ENCODE results near the gene TAF5L. TPM values are rescaled to one million over a fixed set of nuclear protein-coding genes. Genes with fewer than 3 reads are reported as not detected.
A peak's percentile ranks its signal among the peaks of the same experiment; 100 is the strongest.
"Not testable (repeated sequence)": the region's sequence is repeated elsewhere in the genome, so short reads cannot be mapped to it uniquely, and the experiment has no call there.

The TAF5L gene
- total and polyA plus RNA-seq, 2 donors, result 11.3 to 13.4 TPM

GRCh38 chr1:229560124-229560523 is 65.8 kb downstream of the TAF5L start:
- H3K4me1 ChIP-seq (ENCODE audit: control insufficient read depth in 2 of 2, insufficient read depth in 2 of 2, low read length in 2 of 2), result peaks cover 3 to 26% of the 10 kb centered on the region in 2 donors
- 95% methylated on average over 15 of the region's 15 CpGs for WGBS
- DNase-seq (ENCODE audit: low read depth in 6 of 9, low spot score in 9 of 9); H3K4me3 ChIP-seq (ENCODE audit: low read length in 2 of 2); H3K27ac ChIP-seq (ENCODE audit: low read depth in 1 of 2, low read length in 1 of 2); H3K36me3 ChIP-seq (ENCODE audit: control insufficient read depth in 2 of 2, insufficient read depth in 2 of 2, low read length in 1 of 2); H3K9me3 ChIP-seq (ENCODE audit: control insufficient read depth in 2 of 2, insufficient read depth in 1 of 2, low read length in 1 of 2); H3K27me3 ChIP-seq (ENCODE audit: control insufficient read depth in 2 of 2, insufficient read depth in 1 of 2, low read length in 1 of 2): not testable (repeated sequence)

DNA sequence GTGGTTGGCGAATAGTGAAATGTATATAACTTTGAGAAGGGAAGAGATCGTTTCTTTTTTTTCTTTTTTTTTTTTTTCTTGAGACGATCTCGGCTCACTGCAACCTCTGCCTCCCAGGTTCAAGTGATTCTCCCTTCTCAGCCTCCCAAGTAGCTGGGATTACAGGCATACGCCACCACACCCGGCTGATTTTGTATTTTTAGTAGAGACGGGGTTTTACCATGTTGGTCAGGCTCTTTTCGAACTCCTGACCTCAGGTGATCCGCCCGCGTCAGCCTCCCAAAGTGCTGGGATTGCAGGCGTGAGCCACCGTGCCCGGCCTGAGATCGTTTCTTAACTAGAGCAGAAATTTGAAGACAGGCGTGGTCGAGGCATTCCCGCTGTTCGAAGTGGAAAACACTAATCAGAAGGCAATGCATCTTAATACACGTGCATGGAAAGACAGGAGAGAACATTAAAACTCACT is 66.6 kb downstream of the TAF5L start:
- H3K36me3 ChIP-seq (ENCODE audit: control insufficient read depth in 2 of 2, insufficient read depth in 2 of 2, low read length in 1 of 2); H3K27me3 ChIP-seq (ENCODE audit: control insufficient read depth in 2 of 2, insufficient read depth in 1 of 2, low read length in 1 of 2); H3K9me3 ChIP-seq (ENCODE audit: control insufficient read depth in 2 of 2, insufficient read depth in 1 of 2, low read length in 1 of 2); DNase-seq (ENCODE audit: low read depth in 6 of 9, low spot score in 9 of 9): not testable (repeated sequence)
- Histone ChIP-seq H3K4me3 (ENCODE audit: low read length in 2 of 2) (peak overlapping the region; percentile 71 to 89), H3K27ac (ENCODE audit: low read depth in 1 of 2, low read length in 1 of 2) (peak overlapping the region; percentile 53 to 61), H3K4me1 (ENCODE audit: control insufficient read depth in 2 of 2, insufficient read depth in 2 of 2, low read length in 2 of 2) (peaks cover 3 to 29% of the 10 kb centered on the region in 2 donors)
- WGBS, result 42% methylated on average over 20 of the region's 20 CpGs

DNA sequence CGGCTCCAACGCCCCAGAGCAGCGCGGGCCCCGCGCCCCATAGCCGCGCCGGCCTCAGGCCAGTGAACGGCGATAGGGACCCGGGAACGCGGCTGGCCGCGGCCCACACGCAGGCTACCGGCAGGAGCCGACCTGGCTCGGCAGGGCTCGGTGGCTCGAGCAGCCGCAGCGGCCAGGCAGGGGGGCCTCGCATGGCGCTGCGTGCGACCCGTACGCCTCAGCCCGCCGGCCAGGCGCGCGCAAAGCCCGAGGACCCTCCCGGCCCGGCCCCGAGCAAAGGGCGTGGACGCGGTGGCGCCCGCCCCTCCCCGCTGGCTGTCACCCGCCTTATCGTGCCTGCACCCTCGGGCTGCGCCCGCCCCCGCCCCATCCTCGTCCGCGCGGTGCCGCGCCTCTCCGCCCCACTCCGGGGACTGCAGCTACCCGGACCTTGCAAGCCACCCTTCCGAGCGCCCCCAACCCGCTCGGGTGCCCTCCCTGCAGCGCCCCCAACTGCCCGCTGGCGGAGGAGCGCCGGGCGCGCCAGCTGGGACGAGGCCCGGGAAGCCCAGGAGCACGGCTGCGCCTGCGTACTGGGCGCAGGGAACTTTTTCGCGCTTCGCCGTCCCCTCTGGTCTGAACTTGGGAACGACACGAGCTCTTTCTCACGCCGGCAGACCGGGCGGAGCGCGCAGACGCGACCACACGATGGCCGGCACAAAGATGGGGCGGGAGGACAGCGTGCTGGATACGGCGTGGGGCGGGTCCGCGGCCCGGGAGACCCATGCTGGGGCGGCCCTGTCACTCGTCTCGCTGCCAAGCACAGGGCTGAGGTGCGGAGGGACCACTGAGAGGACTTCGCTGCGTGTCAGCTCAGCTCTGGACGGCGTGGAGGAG is 67.2 kb downstream of the TAF5L start, which contains the start of gene ABCB10:
ABCB10 (minus strand) TSS at position 248 of the 876 bp plus-strand sequence; CDS start at position 193, 55 bp downstream.
- no peaks in the 10 kb centered on the region for H3K9me3 ChIP-seq (ENCODE audit: control insufficient read depth in 2 of 2, insufficient read depth in 1 of 2, low read length in 1 of 2)
- under 1% methylated on average over 109 of the region's 109 CpGs for WGBS
- peak; percentile 58 to 94 (median 85) for DNase-seq (ENCODE audit: low read depth in 6 of 9, low spot score in 9 of 9)
- H3K36me3 ChIP-seq (ENCODE audit: control insufficient read depth in 2 of 2, insufficient read depth in 2 of 2, low read length in 1 of 2), result peaks cover 0 to 4% of the 10 kb centered on the region in 2 donors
- H3K4me3 ChIP-seq (ENCODE audit: low read length in 2 of 2), result peak within 1 kb of the TSS; percentile 71 to 89
- peak within 1 kb of the TSS; percentile 61 to 81 for H3K27ac ChIP-seq (ENCODE audit: low read depth in 1 of 2, low read length in 1 of 2)
- H3K27me3 ChIP-seq (ENCODE audit: control insufficient read depth in 2 of 2, insufficient read depth in 1 of 2, low read length in 1 of 2), result no peaks in the 10 kb centered on the region
- peaks cover 3 to 29% of the 10 kb centered on the region in 2 donors for H3K4me1 ChIP-seq (ENCODE audit: control insufficient read depth in 2 of 2, insufficient read depth in 2 of 2, low read length in 2 of 2)

DNA sequence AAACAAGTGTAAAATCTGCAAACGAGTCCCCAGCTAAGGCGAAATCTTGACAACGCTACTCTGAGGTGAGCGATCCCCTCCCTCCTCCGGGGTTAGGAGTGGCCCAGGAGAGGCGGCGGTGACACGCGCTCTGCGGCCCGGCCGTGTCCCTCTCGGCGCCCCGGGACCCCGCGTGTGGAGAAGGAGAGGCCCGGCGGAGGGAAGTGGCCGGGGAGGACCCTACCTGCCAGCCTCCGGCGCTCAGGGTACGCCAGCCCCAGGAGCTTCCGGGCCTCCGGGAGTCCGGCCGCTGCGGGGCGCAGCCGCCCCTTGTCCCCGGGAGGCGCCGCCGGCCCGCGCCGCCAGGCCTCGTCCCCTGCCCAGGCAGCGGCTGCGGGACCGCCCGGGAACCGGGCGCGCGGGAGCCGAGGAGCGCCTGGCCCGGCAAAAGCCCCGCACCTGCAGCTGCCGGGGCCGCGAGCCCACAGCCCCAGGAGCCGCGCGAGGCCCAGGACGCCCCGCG is 68.0 kb downstream of the TAF5L start:
- H3K36me3 ChIP-seq (ENCODE audit: control insufficient read depth in 2 of 2, insufficient read depth in 2 of 2, low read length in 1 of 2), result peaks cover 0 to 4% of the 10 kb centered on the region in 2 donors
- peaks cover 3 to 25% of the 10 kb centered on the region in 2 donors for H3K4me1 ChIP-seq (ENCODE audit: control insufficient read depth in 2 of 2, insufficient read depth in 2 of 2, low read length in 2 of 2)
- H3K9me3 ChIP-seq (ENCODE audit: control insufficient read depth in 2 of 2, insufficient read depth in 1 of 2, low read length in 1 of 2), result no peaks in the 10 kb centered on the region
- H3K27me3 ChIP-seq (ENCODE audit: control insufficient read depth in 2 of 2, insufficient read depth in 1 of 2, low read length in 1 of 2), result no peaks in the 10 kb centered on the region
- peak overlapping the region; percentile 56 to 81 for H3K27ac ChIP-seq (ENCODE audit: low read depth in 1 of 2, low read length in 1 of 2)
- peak overlapping the region; percentile 39 to 89 for H3K4me3 ChIP-seq (ENCODE audit: low read length in 2 of 2)
- under 1% methylated on average over 59 of the region's 59 CpGs for WGBS
- peak in 7 of 9 donors; percentile 5 to 57 (median 21) for DNase-seq (ENCODE audit: low read depth in 6 of 9, low spot score in 9 of 9)

- Histone ChIP-seq H3K36me3 (ENCODE audit: control insufficient read depth in 2 of 2, insufficient read depth in 2 of 2, low read length in 1 of 2) (peaks cover 0 to 4% of the 10 kb centered on the region in 2 donors), H3K27me3 (ENCODE audit: control insufficient read depth in 2 of 2, insufficient read depth in 1 of 2, low read length in 1 of 2) (no peaks in the 10 kb centered on the region), H3K9me3 (ENCODE audit: control insufficient read depth in 2 of 2, insufficient read depth in 1 of 2, low read length in 1 of 2) (no peaks in the 10 kb centered on the region), H3K27ac (ENCODE audit: low read depth in 1 of 2, low read length in 1 of 2) (peak overlapping the region; percentile 56 to 81), H3K4me3 (ENCODE audit: low read length in 2 of 2) (peak overlapping the region; percentile 39 to 89), H3K4me1 (ENCODE audit: control insufficient read depth in 2 of 2, insufficient read depth in 2 of 2, low read length in 2 of 2) (peaks cover 3 to 25% of the 10 kb centered on the region in 2 donors)
- WGBS, result 36% methylated on average over 5 of the region's 5 CpGs
- peak in 5 of 9 donors; percentile 7 to 63 (median 17) for DNase-seq (ENCODE audit: low read depth in 6 of 9, low spot score in 9 of 9)
These were observed 68.6 kb downstream of the TAF5L start for GRCh38 chr1:229557200-229557850.

- 82% methylated on average over 10 of the region's 10 CpGs for WGBS
- H3K27ac ChIP-seq (ENCODE audit: low read depth in 1 of 2, low read length in 1 of 2), result no peak overlapping the region
- no peak for DNase-seq (ENCODE audit: low read depth in 6 of 9, low spot score in 9 of 9)
- H3K4me3 ChIP-seq (ENCODE audit: low read length in 2 of 2), result no peak overlapping the region
- H3K9me3 ChIP-seq (ENCODE audit: control insufficient read depth in 2 of 2, insufficient read depth in 1 of 2, low read length in 1 of 2), result no peaks in the 10 kb centered on the region
- no peaks in the 10 kb centered on the region for H3K27me3 ChIP-seq (ENCODE audit: control insufficient read depth in 2 of 2, insufficient read depth in 1 of 2, low read length in 1 of 2)
- peaks cover 3 to 25% of the 10 kb centered on the region in 2 donors for H3K4me1 ChIP-seq (ENCODE audit: control insufficient read depth in 2 of 2, insufficient read depth in 2 of 2, low read length in 2 of 2)
- H3K36me3 ChIP-seq (ENCODE audit: control insufficient read depth in 2 of 2, insufficient read depth in 2 of 2, low read length in 1 of 2), result peaks cover 0 to 4% of the 10 kb centered on the region in 2 donors
These were observed 70.9 kb downstream of the TAF5L start for GRCh38 chr1:229554886-229555621.

DNA sequence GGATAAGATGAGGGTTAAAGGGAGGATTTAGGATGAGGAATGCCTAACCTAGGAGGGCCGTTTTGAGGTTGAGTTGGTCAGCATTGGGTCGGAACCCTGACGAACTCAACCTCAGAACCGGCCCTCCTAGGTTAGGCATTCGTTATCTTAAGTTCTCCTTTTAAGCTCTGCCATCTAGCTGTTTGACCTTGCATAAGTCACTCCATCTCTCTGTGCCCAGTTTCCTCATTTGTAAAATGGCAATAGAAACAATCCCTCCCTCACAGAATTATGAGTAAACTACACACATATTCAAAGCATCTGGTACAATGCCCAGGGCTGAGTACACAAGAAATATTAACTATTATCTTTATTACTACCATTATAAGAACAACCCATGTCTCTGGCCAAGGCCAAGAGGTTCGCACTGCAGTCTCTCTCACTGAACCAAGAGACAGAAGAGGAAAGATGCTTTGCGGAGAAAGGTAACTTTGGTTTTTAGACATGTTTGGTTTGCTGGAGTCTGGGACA is 72.2 kb downstream of the TAF5L start:
- WGBS, result 97% methylated on average over 7 of the region's 7 CpGs
- H3K9me3 ChIP-seq (ENCODE audit: control insufficient read depth in 2 of 2, insufficient read depth in 1 of 2, low read length in 1 of 2), result no peaks in the 10 kb centered on the region
- DNase-seq (ENCODE audit: low read depth in 6 of 9, low spot score in 9 of 9), result no peak
- peaks cover 0 to 4% of the 10 kb centered on the region in 2 donors for H3K36me3 ChIP-seq (ENCODE audit: control insufficient read depth in 2 of 2, insufficient read depth in 2 of 2, low read length in 1 of 2)
- H3K4me1 ChIP-seq (ENCODE audit: control insufficient read depth in 2 of 2, insufficient read depth in 2 of 2, low read length in 2 of 2), result peaks cover 3 to 19% of the 10 kb centered on the region in 2 donors
- no peaks in the 10 kb centered on the region for H3K27me3 ChIP-seq (ENCODE audit: control insufficient read depth in 2 of 2, insufficient read depth in 1 of 2, low read length in 1 of 2)
- H3K4me3 ChIP-seq (ENCODE audit: low read length in 2 of 2), result no peak overlapping the region
- no peak overlapping the region for H3K27ac ChIP-seq (ENCODE audit: low read depth in 1 of 2, low read length in 1 of 2)

DNA sequence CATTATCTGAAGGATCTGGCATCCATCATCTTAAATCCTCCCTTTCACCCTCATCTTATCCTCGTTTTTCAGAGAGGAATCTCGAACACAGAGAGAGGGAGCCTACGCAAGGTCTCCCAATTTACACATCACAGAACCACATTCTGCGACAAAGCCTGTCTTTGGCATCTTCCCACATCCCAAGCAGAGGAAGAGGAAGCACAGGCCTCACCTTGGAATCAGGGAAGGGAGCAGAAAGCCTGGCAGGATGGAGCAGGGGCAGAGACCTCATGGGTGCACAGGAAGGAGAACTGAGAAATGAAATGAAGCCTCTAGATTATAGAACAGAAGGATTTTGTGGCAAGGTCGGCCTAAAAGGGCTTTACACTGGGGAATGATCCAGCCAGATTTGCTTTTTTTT is 73.2 kb downstream of the TAF5L start:
- H3K36me3 ChIP-seq (ENCODE audit: control insufficient read depth in 2 of 2, insufficient read depth in 2 of 2, low read length in 1 of 2), result peaks cover 0 to 4% of the 10 kb centered on the region in 2 donors
- H3K9me3 ChIP-seq (ENCODE audit: control insufficient read depth in 2 of 2, insufficient read depth in 1 of 2, low read length in 1 of 2), result no peaks in the 10 kb centered on the region
- H3K4me1 ChIP-seq (ENCODE audit: control insufficient read depth in 2 of 2, insufficient read depth in 2 of 2, low read length in 2 of 2), result peaks cover 3 to 17% of the 10 kb centered on the region in 2 donors
- H3K4me3 ChIP-seq (ENCODE audit: low read length in 2 of 2), result no peak overlapping the region
- WGBS, result 95% methylated on average over 5 of the region's 5 CpGs
- H3K27ac ChIP-seq (ENCODE audit: low read depth in 1 of 2, low read length in 1 of 2), result no peak overlapping the region
- DNase-seq (ENCODE audit: low read depth in 6 of 9, low spot score in 9 of 9), result no peak
- no peaks in the 10 kb centered on the region for H3K27me3 ChIP-seq (ENCODE audit: control insufficient read depth in 2 of 2, insufficient read depth in 1 of 2, low read length in 1 of 2)
